HG02610 (cell line): ENCODE measurements around the gene BLOC1S5.
A peak's percentile ranks its signal among the peaks of the same experiment; 100 is the strongest.
"Not testable (repeated sequence)": the region's sequence is repeated elsewhere in the genome, so short reads cannot be mapped to it uniquely, and the experiment has no call there.

ENCODE experiments used
- ATAC-seq: cut with Tn5 transposase; IDR thresholded peaks from one replicate; pipeline ENCODE4 v1.9.1; 2021; ENCODE audit warnings: mild to moderate bottlenecking, moderate library complexity; ENCODE audit not compliant: unreplicated experiment

The BLOC1S5 gene

DNA sequence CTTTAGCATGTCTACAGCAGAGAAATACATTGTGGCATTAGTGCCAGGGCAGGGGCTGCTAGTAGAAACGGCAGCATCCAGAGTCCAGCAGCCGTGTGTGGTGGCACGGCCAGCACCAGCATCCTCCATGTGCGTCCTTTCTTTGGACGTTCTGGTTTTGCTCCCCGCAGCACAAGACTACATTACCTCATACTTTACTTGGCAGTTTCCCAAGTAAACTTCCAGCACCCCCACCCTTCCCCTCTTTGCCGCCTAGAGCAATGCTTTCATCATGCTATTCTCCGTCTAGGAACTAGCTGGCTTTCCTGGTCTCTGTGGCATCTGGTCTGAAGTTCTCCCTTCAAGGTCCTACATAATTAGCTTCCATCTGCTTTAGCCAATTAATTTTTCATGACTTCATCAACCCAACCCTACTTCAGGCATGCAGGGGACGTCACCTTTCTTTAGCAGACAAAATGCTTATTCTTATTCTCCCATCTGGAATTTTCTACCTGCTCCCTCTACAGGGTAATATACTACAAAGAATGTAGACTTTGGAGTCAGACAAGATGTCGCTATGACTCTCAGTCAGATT is 67.6 kb downstream of the BLOC1S5 start:
- ATAC-seq = no peak

DNA sequence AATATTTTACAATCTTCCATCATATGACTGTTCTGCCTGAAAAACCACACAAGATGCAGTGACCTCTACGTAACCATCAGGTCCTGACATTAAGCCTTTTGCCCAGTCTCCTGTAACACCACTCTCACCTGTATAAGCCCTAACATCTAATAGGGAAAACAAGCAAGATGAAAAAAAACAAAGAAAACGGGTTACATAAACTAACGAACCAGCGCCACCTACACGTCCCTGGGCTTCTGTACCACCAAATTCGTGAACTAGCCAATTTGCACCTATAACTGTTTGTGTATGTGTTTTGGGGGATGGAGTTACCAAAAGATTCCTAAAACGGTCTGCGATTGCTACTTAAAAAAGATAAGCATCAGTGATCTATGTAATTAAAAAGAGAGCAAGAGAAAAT is 70.2 kb downstream of the BLOC1S5 start:
- ATAC-seq = no peak

GRCh38 chr6:7993399-7993798 is 70.8 kb downstream of the BLOC1S5 start:
- ATAC-seq = no peak

GRCh38 chr6:7992002-7992815 is 72.0 kb downstream of the BLOC1S5 start:
- ATAC-seq = peak; percentile 78

- ATAC-seq = peak; percentile 25
Observed at GRCh38 chr6:7991536-7991935, 72.7 kb downstream of the BLOC1S5 start.

DNA sequence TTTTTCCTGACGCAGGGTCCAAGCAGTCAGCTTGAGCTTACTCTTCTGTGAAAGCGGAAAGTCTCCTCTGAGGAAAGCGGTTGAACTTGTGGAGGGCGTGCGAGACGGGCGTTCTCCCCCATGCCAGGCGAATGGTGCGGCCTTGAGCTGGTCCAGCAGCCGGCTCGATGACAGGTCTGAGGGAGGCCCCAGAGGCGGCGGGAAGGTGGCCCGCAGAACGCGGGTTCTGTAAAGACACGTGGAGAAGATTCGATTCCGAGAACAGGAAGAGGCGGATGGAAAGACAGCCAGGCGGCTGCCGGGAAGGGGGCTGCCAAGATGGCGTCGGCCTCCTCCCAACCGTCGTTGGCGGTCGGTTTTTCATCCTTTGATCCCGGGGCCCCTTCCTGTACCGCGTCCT is 78.0 kb downstream of the BLOC1S5 start:
- no peak for ATAC-seq

- ATAC-seq = not testable (repeated sequence)
Observed at GRCh38 chr6:7983967-7984366, 80.2 kb downstream of the BLOC1S5 start.

DNA sequence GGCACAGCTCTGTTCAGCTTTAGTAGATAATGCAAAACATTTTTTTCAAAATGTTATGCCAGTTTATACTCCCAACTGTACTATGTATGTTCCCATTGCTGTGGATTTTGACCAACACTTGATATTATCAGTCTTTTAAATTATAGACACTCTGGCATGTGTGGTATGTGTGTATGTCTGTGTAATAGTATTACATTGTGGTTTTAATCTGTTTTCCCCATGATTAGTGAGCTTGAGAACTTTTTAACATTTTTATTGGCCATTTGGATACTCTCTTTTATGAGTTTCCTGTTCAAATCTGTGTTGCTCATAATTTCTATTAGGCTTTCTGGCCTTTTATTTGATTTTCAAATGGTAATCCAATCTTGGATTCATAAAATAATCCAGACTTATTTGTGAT is 84.4 kb downstream of the BLOC1S5 start:
- no peak for ATAC-seq

DNA sequence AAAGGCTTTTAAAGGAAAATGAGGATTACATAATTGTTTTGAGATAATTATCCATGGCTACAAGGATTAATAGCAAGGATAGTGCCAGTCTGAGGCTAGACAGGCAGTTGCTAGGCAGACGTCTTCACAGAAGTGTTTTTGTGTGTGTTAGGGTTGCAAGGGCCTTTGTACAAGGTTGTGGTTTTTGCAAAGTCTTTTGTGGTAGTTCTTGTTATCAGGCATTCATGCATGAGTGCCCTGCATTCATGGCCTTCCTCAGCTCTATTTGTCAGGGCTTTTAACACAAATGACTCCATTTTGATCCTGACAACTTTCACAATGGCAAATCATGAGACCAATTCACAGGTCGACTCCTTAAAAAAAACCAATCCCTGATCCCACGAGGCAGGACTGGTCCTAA is 85.5 kb downstream of the BLOC1S5 start:
- ATAC-seq = peak; percentile 48

DNA sequence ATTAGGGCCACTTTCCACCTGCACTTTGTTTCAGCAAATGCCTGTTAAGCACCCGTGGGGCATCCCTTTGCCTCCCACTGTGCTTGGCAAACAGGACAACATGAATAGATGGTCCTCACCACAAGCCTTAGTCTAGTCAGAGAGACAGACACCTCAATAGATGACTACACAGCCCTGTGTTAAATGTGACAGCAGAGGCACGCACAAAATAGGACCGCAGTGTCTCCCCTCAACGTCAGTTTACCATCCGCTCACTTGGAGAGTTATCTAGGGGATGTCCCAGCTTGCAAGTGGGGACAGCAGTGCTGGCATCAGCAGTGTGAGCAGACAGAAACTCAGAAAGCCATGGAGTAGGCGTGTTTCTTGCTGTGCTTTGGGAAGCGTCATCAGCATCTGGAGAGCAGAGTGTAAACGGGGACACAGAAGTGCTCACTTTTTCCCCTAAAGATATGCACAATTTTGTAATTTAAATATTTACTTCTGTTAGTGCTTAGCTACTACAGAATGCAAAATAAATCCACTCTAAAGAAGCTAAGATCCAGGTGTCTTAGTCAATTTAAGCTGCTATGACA is 87.6 kb downstream of the BLOC1S5 start:
- ATAC-seq = no peak

DNA sequence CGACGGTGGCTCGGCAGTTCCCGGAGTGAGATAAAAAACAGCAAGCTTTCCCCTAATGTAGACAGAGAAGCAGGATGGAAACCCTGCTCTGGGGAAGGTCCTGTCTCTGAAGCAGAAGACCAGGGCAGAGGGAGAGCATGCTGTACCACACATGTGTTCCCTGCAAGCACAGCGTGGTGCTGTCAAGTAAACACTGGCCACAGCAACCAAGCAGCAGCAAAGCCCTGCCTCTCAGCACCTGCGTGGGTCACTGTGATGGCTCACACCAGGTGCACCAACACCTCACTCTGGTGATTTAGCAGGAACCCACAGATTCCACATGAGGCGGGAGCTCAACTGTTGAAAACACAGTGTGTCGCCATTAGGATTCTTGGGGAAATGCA is 88.4 kb downstream of the BLOC1S5 start:
- no peak for ATAC-seq

- peak; percentile 72 for ATAC-seq
Observed at GRCh38 chr6:7974938-7975763, 89.0 kb downstream of the BLOC1S5 start.

DNA sequence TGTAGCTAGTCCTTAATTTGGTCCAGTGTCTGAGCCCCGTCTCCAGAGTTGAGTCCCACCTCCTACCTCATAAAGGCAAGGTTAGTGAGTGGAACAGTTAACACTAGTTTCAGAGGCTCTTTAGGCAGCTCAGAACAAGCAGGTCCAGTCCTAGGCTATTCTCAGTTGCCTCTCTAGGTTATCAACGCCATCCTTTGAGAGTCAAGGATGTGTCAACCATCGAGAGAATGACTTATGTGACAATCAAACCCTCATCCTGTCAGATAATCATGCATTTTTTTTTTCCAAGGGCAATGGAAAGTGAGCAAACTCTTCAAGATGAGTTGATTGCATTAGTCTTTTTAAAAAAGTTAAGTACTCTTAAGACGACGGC is 89.6 kb downstream of the BLOC1S5 start:
- ATAC-seq = no peak

GRCh38 chr6:7973584-7973983 is 90.6 kb downstream of the BLOC1S5 start:
- ATAC-seq = no peak

GRCh38 chr6:7971499-7971898 is 92.7 kb downstream of the BLOC1S5 start:
- ATAC-seq = no peak

DNA sequence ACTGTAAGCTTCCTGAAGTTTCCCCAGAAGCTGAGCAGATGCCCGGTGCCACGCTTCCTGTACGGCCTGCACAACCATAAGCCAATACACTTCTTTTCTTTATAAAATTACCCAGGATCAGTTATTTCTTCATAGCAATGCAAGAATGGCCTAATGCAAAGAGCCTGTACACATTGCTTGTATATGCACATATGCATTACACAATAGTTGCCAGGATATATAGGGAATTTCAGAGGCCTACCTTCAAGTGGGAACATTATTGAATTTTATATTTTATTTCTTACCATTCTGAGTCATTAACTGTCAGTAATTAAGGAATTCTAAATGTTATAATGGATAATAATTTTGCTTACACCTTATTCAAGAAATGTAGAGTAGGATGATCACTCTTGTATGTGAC is 93.6 kb downstream of the BLOC1S5 start:
- ATAC-seq = no peak
